Measurements from ENCODE around the gene SLC2A13. TPM values are rescaled to one million over a fixed set of nuclear protein-coding genes. Genes with fewer than 3 reads are reported as not detected.
A peak's percentile ranks its signal among the peaks of the same experiment; 100 is the strongest.
"Not testable (repeated sequence)": the region's sequence is repeated elsewhere in the genome, so short reads cannot be mapped to it uniquely, and the experiment has no call there.

SLC2A13 gene
- total and polyA plus RNA-seq, 9 donors, result 2.6 to 6.4 (median 3.6) TPM

DNA sequence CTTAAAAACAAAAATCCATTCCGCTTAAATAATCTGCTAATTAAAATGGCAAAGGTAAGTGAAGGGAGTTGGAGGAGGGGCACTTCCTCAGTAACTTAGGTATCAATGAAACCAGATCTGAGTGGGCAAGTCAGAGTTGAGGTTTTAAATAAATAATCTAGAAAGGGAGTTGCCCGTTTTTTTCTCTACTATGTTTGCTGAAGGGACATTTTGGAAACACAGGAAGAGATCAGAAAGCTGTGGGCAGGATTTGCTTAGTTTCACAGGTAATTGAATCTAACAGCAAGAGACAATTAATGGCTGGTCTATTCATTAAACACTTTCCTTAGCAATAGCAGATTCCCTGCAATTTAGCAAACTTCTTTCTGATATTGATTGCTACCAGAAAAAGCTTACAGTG, 300.2 kb downstream of the SLC2A13 start:
- H3K27me3 ChIP-seq (ENCODE audit: control insufficient read depth, insufficient read depth, low read length), result no peaks in the 10 kb centered on the region

DNA sequence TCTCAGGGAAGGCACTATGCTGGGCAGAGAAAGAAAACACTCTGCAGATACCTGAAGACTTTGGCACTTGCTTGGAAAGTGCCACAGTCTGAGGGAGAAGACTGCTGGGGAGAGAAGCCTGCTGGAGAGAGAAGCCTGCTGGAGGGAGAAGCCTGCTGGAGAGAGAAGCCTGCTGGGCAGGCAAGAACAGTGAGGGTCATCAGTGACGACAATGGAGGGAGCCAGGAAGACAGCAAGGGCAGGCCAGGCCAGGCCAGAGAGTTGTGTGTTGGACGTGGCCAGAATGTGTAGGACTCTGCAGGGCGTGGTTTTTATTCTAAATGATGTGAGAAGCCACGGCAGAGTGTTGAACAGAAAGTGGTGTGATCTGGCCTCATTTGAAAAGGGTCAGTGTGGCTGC, 301.0 kb downstream of the SLC2A13 start:
- no peak overlapping the region for H3K4me3 ChIP-seq (ENCODE audit: low read length)
- H3K27me3 ChIP-seq (ENCODE audit: control insufficient read depth, insufficient read depth, low read length), result no peaks in the 10 kb centered on the region
- H3K36me3 ChIP-seq (ENCODE audit: control insufficient read depth, insufficient read depth, low read length), result no peaks in the 10 kb centered on the region
- H3K9me3 ChIP-seq (replicated peaks; ENCODE audit: control insufficient read depth, low read depth, low read length), result no peaks in the 10 kb centered on the region
- WGBS (ENCODE audit: insufficient coverage), result 52% methylated on average over 4 of the region's 4 CpGs
- no peak overlapping the region for H3K27ac ChIP-seq (ENCODE audit: low read length)
- peak; percentile 14 for DNase-seq
- no peaks in the 10 kb centered on the region for H3K4me1 ChIP-seq (ENCODE audit: control insufficient read depth, insufficient read depth, low read length)

More for the DNA sequence above, 300.2 kb downstream of the SLC2A13 start:
- no peak for DNase-seq
- H3K36me3 ChIP-seq (ENCODE audit: control insufficient read depth, insufficient read depth, low read length), result no peaks in the 10 kb centered on the region
- no peaks in the 10 kb centered on the region for H3K9me3 ChIP-seq (replicated peaks; ENCODE audit: control insufficient read depth, low read depth, low read length)
- H3K4me1 ChIP-seq (ENCODE audit: control insufficient read depth, insufficient read depth, low read length), result no peaks in the 10 kb centered on the region
- no peak overlapping the region for H3K27ac ChIP-seq (ENCODE audit: low read length)
- 40% methylated on average over 1 of the region's 2 CpGs for WGBS (ENCODE audit: insufficient coverage)
- H3K4me3 ChIP-seq (ENCODE audit: low read length), result no peak overlapping the region

DNA sequence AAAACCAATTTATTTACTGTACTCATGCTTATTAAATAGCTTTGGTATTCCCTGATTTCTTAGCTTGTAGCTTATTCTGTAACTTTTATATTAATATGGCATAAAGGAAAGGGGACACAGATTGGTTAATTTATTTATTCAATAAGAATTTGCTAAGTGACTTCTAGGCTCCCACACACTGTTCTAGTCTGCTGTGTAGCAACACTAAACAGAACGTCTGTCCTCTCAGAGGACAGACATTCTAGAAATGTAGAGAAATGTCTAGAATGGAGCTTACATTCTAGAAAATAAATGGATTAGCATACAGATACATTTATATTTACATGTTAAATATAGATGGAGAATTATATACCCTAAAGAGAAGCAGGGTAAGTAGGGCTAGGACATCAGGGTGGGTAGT, 301.4 kb downstream of the SLC2A13 start:
- Histone ChIP-seq H3K36me3 (ENCODE audit: control insufficient read depth, insufficient read depth, low read length) (no peaks in the 10 kb centered on the region), H3K27ac (ENCODE audit: low read length) (no peak overlapping the region), H3K4me3 (ENCODE audit: low read length) (no peak overlapping the region), H3K4me1 (ENCODE audit: control insufficient read depth, insufficient read depth, low read length) (no peaks in the 10 kb centered on the region), H3K9me3 (replicated peaks; ENCODE audit: control insufficient read depth, low read depth, low read length) (no peaks in the 10 kb centered on the region), H3K27me3 (ENCODE audit: control insufficient read depth, insufficient read depth, low read length) (no peaks in the 10 kb centered on the region)
- no peak for DNase-seq
- no CpG with 5 or more reads among the region's 1 CpG for WGBS (ENCODE audit: insufficient coverage)

DNA sequence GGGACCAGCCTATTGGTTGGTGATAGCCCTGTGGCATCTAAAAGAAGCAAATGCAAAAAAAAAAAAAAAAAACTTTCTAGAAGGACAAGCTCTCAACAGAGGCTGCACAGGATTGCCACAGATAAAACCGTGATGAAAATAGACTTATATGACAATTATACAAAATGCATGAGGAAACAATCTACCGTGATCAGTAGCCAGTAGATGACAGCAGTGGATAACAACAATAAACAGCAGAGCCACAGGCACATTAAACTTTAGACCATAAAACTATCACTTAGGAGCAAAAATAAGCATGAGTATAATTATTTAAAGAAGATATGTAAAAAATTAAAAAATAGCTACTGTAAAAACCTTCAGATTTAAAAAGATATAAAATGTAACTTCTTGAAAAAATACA, 302.7 kb downstream of the SLC2A13 start:
- WGBS (ENCODE audit: insufficient coverage), result no CpG with 5 or more reads among the region's 2 CpGs
- H3K36me3 ChIP-seq (ENCODE audit: control insufficient read depth, insufficient read depth, low read length), result no peaks in the 10 kb centered on the region
- H3K4me1 ChIP-seq (ENCODE audit: control insufficient read depth, insufficient read depth, low read length), result no peaks in the 10 kb centered on the region
- no peaks in the 10 kb centered on the region for H3K27me3 ChIP-seq (ENCODE audit: control insufficient read depth, insufficient read depth, low read length)
- no peak for DNase-seq
- no peaks in the 10 kb centered on the region for H3K9me3 ChIP-seq (replicated peaks; ENCODE audit: control insufficient read depth, low read depth, low read length)
- H3K27ac ChIP-seq (ENCODE audit: low read length), result no peak overlapping the region
- H3K4me3 ChIP-seq (ENCODE audit: low read length), result no peak overlapping the region

DNA sequence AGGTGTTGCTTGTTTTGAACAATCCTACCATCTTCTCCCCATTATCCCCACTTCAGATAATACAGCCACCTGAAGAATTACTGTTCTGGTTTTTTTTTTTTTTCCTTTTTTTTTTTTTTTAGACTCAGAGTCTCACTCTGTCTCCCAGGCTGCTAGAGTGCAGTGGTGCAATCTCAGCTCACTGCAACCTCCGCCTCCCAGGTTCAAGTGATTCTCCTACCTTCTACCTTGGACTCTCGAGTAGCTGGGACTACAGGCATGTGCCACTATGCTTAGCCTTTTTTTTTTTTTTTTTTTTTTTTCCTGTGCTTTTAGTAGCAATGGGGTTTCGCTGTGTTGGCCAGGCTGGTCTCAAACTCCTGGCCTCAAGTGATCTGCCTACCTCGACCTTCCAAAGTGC, 306.9 kb downstream of the SLC2A13 start:
- no peaks in the 10 kb centered on the region for H3K9me3 ChIP-seq (replicated peaks; ENCODE audit: control insufficient read depth, low read depth, low read length)
- no peaks in the 10 kb centered on the region for H3K4me1 ChIP-seq (ENCODE audit: control insufficient read depth, insufficient read depth, low read length)
- DNase-seq, result no peak
- no peak overlapping the region for H3K4me3 ChIP-seq (ENCODE audit: low read length)
- no peaks in the 10 kb centered on the region for H3K27me3 ChIP-seq (ENCODE audit: control insufficient read depth, insufficient read depth, low read length)
- WGBS (ENCODE audit: insufficient coverage), result 100% methylated on average over 1 of the region's 4 CpGs
- H3K27ac ChIP-seq (ENCODE audit: low read length), result no peak overlapping the region
- no peaks in the 10 kb centered on the region for H3K36me3 ChIP-seq (ENCODE audit: control insufficient read depth, insufficient read depth, low read length)

DNA sequence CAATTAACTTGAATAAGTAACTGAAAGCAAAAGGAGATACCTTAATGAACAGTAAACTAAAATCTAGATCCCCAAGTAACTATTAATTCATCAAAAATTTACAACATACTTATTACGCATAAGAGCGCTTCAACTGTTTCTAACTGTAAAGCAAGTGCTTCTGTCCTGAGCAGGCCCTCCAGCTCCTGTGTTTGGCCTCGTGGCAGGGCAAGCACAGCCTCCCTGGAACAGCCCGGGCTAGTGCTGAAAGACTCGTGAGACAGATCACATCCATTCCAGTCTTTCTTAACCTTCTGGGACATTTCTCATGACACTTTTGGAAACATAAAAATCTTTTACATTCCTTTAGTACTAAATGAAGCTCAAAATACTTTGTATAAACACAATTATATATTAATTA, 307.5 kb downstream of the SLC2A13 start:
- Histone ChIP-seq H3K4me3 (ENCODE audit: low read length) (no peak overlapping the region), H3K27me3 (ENCODE audit: control insufficient read depth, insufficient read depth, low read length) (no peaks in the 10 kb centered on the region), H3K9me3 (replicated peaks; ENCODE audit: control insufficient read depth, low read depth, low read length) (no peaks in the 10 kb centered on the region), H3K36me3 (ENCODE audit: control insufficient read depth, insufficient read depth, low read length) (no peaks in the 10 kb centered on the region), H3K27ac (ENCODE audit: low read length) (no peak overlapping the region), H3K4me1 (ENCODE audit: control insufficient read depth, insufficient read depth, low read length) (no peaks in the 10 kb centered on the region)
- no peak for DNase-seq
- WGBS (ENCODE audit: insufficient coverage), result 88% methylated on average over 3 of the region's 5 CpGs

DNA sequence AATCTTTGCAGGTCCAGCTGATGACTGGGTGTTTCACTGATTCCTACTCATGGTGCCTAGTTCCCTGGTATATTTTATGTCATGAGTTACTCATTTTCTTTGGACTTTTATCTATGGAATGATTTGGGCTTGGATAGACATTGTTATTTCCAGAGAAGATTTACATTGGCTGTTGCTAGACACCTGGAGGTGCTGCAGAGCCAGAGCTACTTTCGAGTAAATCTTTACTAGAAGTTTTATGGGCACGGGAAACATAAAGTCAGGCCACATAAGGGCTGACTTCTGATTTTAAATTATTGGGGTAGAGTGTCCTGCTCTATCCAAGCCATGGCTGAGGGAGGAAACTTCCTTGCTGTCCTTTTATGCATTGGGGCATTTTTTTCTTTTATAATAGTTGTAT, 310.4 kb downstream of the SLC2A13 start:
- DNase-seq, result no peak
- Histone ChIP-seq H3K27me3 (ENCODE audit: control insufficient read depth, insufficient read depth, low read length) (no peaks in the 10 kb centered on the region), H3K9me3 (replicated peaks; ENCODE audit: control insufficient read depth, low read depth, low read length) (no peaks in the 10 kb centered on the region), H3K27ac (ENCODE audit: low read length) (no peak overlapping the region), H3K4me3 (ENCODE audit: low read length) (no peak overlapping the region), H3K36me3 (ENCODE audit: control insufficient read depth, insufficient read depth, low read length) (no peaks in the 10 kb centered on the region), H3K4me1 (ENCODE audit: control insufficient read depth, insufficient read depth, low read length) (no peaks in the 10 kb centered on the region)
- 79% methylated on average over 2 of the region's 2 CpGs for WGBS (ENCODE audit: insufficient coverage)

DNA sequence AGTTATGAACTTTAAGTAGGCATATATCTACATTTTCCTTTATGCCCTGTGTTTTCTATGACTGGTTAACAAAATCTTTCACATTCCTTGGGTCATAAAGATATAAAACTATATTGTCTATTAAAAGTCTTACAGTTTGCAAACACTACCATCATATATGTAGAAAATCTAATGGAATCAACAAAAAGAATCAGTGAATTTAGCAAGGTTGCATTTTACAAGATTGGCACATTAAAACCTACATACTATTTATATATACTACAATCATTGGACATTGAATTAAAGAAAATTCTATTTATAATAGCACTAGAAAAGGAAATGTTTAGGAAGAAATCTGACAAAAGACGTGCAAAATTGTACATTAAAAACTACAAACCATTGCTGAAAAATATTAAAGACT, 312.9 kb downstream of the SLC2A13 start:
- H3K27me3 ChIP-seq (ENCODE audit: control insufficient read depth, insufficient read depth, low read length), result no peaks in the 10 kb centered on the region
- no peaks in the 10 kb centered on the region for H3K9me3 ChIP-seq (replicated peaks; ENCODE audit: control insufficient read depth, low read depth, low read length)
- no peak for DNase-seq
- H3K27ac ChIP-seq (ENCODE audit: low read length), result no peak overlapping the region
- WGBS (ENCODE audit: insufficient coverage), result no CpG with 5 or more reads among the region's 1 CpG
- no peaks in the 10 kb centered on the region for H3K36me3 ChIP-seq (ENCODE audit: control insufficient read depth, insufficient read depth, low read length)
- no peaks in the 10 kb centered on the region for H3K4me1 ChIP-seq (ENCODE audit: control insufficient read depth, insufficient read depth, low read length)
- H3K4me3 ChIP-seq (ENCODE audit: low read length), result no peak overlapping the region

DNA sequence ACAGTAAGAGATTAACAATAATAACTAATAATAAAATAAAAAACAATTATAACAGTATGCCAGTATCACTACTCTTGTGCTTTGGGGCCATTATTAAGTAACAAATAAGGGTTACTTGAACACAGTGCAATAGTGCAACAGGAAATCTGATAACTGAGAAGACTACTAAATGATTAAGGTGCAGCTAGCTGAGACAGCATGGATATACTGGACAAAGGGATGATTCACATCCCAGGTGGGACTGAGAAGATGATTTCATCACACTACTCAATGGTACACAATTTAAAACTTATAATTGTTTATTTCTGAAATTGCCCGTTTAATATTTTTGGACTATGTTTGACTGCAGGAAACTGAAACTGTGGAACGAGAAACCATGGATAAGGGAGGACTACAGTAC, 317.6 kb downstream of the SLC2A13 start:
- Histone ChIP-seq H3K4me3 (ENCODE audit: low read length) (no peak overlapping the region), H3K4me1 (ENCODE audit: control insufficient read depth, insufficient read depth, low read length) (no peaks in the 10 kb centered on the region), H3K9me3 (replicated peaks; ENCODE audit: control insufficient read depth, low read depth, low read length) (no peaks in the 10 kb centered on the region), H3K27ac (ENCODE audit: low read length) (no peak overlapping the region), H3K27me3 (ENCODE audit: control insufficient read depth, insufficient read depth, low read length) (no peaks in the 10 kb centered on the region), H3K36me3 (ENCODE audit: control insufficient read depth, insufficient read depth, low read length) (no peaks in the 10 kb centered on the region)
- DNase-seq, result no peak
- WGBS (ENCODE audit: insufficient coverage), result no CpG with 5 or more reads among the region's 2 CpGs

DNA sequence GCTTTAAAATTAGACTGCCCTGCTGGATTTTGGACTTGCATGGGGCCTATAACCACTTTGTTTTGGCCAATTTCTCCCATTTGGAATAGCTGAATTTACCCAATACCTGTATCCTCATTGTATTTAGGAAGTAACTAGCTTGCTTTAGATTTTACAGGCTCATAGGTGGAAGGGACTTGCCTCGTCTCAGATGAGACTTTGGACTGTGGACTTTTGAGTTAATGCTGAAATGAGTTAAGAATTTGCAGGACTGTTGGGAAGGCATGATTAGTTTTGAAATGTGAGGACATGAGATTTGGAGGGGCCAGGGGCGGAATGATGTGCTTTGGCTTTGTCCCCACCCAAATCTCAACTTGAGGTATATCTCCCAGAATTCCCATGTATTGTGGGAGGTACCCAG, 320.1 kb downstream of the SLC2A13 start:
- H3K27me3 ChIP-seq (ENCODE audit: control insufficient read depth, insufficient read depth, low read length); DNase-seq; H3K4me1 ChIP-seq (ENCODE audit: control insufficient read depth, insufficient read depth, low read length); H3K4me3 ChIP-seq (ENCODE audit: low read length); H3K9me3 ChIP-seq (replicated peaks; ENCODE audit: control insufficient read depth, low read depth, low read length); H3K27ac ChIP-seq (ENCODE audit: low read length); H3K36me3 ChIP-seq (ENCODE audit: control insufficient read depth, insufficient read depth, low read length): not testable (repeated sequence)
- 83% methylated on average over 1 of the region's 2 CpGs for WGBS (ENCODE audit: insufficient coverage)

DNA sequence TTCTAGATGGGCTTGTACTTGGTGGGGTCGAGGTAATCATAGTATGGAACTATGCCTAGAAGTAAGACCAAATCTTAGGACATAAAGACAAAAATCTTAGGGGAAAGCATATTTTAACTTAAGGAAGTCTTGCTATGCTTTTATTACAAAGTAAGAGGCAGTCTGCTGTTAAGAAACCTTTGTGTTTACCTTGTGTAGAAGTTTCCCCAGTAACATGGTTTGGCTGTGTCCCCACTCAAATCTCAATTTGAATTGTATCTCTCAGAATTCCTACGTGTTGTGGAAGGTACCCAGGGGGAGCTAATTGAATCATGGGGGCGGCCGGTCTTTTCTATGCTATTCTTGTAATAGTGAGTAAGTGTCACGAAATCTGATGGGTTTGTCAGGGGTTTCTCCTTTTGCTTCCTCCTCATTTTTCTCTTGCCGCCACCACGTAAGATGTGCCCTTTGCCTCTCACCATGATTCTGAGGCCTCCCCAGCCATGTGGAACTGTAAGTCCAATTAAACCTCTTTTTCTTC, 323.8 kb downstream of the SLC2A13 start:
- DNase-seq, result no peak
- no CpG with 5 or more reads among the region's 7 CpGs for WGBS (ENCODE audit: insufficient coverage)
- H3K9me3 ChIP-seq (replicated peaks; ENCODE audit: control insufficient read depth, low read depth, low read length), result no peaks in the 10 kb centered on the region
- H3K36me3 ChIP-seq (ENCODE audit: control insufficient read depth, insufficient read depth, low read length), result no peaks in the 10 kb centered on the region
- H3K4me3 ChIP-seq (ENCODE audit: low read length), result no peak overlapping the region
- H3K27ac ChIP-seq (ENCODE audit: low read length), result no peak overlapping the region
- no peaks in the 10 kb centered on the region for H3K4me1 ChIP-seq (ENCODE audit: control insufficient read depth, insufficient read depth, low read length)
- no peaks in the 10 kb centered on the region for H3K27me3 ChIP-seq (ENCODE audit: control insufficient read depth, insufficient read depth, low read length)
